ENCODE results near the gene HSBP1L1. TPM values are rescaled to one million over a fixed set of nuclear protein-coding genes. Genes with fewer than 3 reads are reported as not detected.

HSBP1L1 gene
- total and polyA plus RNA-seq, 2 of the 13 experiments (the other 11 are each of a cell fraction or from before 2014, with no cell fraction given) = 22.6 to 45.1 TPM

GRCh38 chr18:79988071-79988450, 23.6 kb downstream of the HSBP1L1 start (continued):
- TF ChIP-seq ZBTB43 (CRISPR knock-in tag; conservative IDR thresholded peaks at IDR 0.05) (peak; percentile 61), ZNF614 (CRISPR knock-in tag; IDR thresholded peaks at IDR 0.05; ENCODE audit: borderline replicate concordance) (no peak), ZNF44 (CRISPR knock-in tag; IDR thresholded peaks at IDR 0.05) (no peak), RNF2 (conservative IDR thresholded peaks at IDR 0.05; ENCODE audit: low read depth) (peak; percentile 74; the same call in 1 of the 2 replicates), KAT7 (CRISPR knock-in tag; IDR thresholded peaks at IDR 0.05; ENCODE audit: borderline replicate concordance) (no peak), GFI1 (CRISPR knock-in tag; IDR thresholded peaks at IDR 0.05; ENCODE audit: borderline replicate concordance) (0 out of 2 replicates have a peak, but pooled peaks have one; percentile 19), CAMTA2 (CRISPR knock-in tag; IDR thresholded peaks at IDR 0.05; ENCODE audit: borderline replicate concordance) (no peak), EHMT2 (IDR thresholded peaks at IDR 0.05; ENCODE audit: borderline replicate concordance, low read depth, low read length) (no peak), NFKBIZ (CRISPR knock-in tag; IDR thresholded peaks at IDR 0.05) (no peak; the same call in 1 of the 2 replicates), RFXANK (CRISPR knock-in tag; IDR thresholded peaks at IDR 0.05) (no peak), CEBPZ (IDR thresholded peaks at IDR 0.05; ENCODE audit: low read length) (no peak), ZNF367 (CRISPR knock-in tag; IDR thresholded peaks at IDR 0.05; ENCODE audit: borderline replicate concordance) (no peak), DMAP1 (CRISPR knock-in tag; IDR thresholded peaks at IDR 0.05) (peak; percentile 81), ZNF704 (CRISPR knock-in tag; IDR thresholded peaks at IDR 0.05; ENCODE audit: borderline replicate concordance) (peak; percentile 54; the same call in 1 of the 2 replicates), ZFAT (CRISPR knock-in tag; conservative IDR thresholded peaks at IDR 0.05) (no peak), SIX1 (CRISPR knock-in tag; IDR thresholded peaks at IDR 0.05; ENCODE audit: borderline replicate concordance) (no peak), SIN3B (IDR thresholded peaks at IDR 0.05; ENCODE audit: low read length) (no peak), HOXA7 (CRISPR knock-in tag; IDR thresholded peaks at IDR 0.05) (no peak), ZNF570 (CRISPR knock-in tag; IDR thresholded peaks at IDR 0.05; ENCODE audit: borderline replicate concordance) (no peak), CBX2 (IDR thresholded peaks at IDR 0.05; ENCODE audit: low read depth, low read length) (no peak), CBX2 (CRISPR knock-in tag; IDR thresholded peaks at IDR 0.05; ENCODE audit: low read depth) (no peak), HES4 (CRISPR knock-in tag; IDR thresholded peaks at IDR 0.05; ENCODE audit: borderline replicate concordance) (peak; percentile 83; the same call in 1 of the 2 replicates), RARA (CRISPR knock-in tag; IDR thresholded peaks at IDR 0.05) (no peak), CERS6 (CRISPR knock-in tag; IDR thresholded peaks at IDR 0.05) (no peak)

All from HepG2 (cell line).